ENCODE data around the gene XAF1.
"Not testable (repeated sequence)": the region's sequence is repeated elsewhere in the genome, so short reads cannot be mapped to it uniquely, and the experiment has no call there.

XAF1 gene

DNA sequence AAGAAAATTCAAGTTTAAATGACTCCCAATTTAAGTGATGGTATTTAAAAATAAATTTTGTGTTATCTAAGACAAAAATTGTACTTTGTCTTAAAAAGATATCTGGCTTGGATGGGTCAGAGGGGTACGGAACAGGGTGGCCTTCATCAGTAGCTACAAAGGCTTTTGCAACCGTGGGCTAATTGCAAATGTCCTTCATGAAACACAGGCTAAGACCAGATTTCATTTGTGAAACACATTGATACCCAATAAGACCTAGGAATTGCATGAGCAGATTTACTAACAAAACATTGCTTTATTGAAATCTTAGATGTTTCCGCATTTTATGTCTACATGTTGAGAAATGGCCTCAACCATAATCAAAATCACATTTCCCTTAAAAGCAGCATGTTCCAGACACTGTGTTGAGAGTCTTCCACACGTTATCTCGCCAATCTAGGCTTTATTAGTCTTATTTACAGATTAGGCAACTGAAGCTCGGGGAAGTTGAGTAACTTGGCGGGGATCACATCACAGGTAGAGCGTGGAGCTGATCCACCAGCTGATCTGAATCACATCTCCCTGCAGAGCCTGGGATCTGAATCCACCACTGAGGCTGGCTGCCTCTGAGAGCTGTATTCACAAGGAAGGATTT lies 42.0 kb downstream of the XAF1 start:
- in situ Hi-C loops (cut with MboI; ENCODE audit: low sequenced_read_pairs) = no loop called here

DNA sequence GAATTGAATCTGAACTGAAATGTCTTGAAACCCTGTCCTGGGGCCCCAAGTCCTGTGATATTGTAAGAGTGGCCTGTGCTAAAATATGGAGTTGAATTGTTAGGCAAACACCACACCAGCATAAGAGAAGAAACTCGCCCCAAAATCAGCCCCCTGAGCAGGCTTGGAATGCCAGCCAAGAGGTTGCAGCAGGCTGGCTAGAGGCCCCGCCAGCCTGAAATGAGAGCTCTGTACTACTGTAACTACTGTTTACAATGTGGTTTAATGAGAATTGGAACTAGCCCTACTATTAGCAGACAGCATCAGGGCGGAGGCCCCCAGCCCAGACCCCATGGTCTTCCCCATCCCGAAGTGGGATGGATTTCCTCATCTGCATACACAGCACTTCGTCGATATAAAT lies 43.9 kb downstream of the XAF1 start:
- in situ Hi-C loops (cut with MboI; ENCODE audit: low sequenced_read_pairs) = no loop called here

DNA sequence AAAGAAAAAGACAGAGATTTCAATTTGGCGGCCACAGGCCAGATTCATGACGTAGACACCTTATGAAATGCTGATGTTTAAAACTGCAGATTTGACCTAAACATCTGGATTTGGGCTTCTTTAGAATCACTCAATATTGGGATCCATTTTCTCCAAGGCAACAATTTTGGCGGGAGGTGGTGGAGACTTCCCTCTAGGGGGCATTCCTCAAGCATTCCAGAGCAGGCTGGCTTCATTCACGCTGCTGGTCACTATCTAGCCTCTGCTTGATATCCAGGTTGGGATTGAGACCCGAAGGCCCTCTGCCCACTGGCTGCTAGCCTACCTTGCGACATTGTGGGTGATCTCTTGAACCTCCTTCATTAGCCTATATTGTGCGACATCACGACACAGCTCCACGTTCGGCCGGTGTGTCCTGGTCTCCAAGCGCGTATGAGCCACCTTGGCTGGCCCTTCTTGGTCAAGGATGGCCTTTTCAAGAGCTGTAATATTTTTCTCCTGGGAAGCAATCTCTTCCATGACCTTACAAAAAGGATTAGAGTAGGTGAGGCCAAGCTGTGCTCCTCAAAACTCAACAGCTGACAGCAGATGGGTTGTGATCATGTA lies 44.7 kb downstream of the XAF1 start:
- in situ Hi-C loops (cut with MboI; ENCODE audit: low sequenced_read_pairs) = no loop called here

DNA sequence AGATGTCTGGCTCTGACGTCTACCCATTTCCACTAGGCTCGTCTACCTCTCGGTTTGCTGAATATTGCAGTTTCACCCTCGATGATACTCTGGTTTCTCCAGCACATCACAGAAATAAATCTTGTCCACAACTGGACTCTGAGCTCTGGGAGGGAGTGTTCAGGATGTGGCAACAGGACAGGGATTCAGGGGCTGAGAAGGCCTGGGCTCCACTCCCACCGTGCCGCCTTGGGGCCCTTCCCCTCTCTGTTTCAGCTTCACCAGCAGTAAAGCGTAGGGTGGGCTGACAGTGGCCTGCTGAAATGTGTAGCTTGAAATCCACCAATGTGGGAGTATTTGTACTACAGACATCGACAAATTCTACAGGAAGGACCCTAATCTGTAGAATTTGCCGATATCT lies 55.7 kb downstream of the XAF1 start:
- in situ Hi-C loops (cut with MboI; ENCODE audit: low sequenced_read_pairs) = no loop called here

DNA sequence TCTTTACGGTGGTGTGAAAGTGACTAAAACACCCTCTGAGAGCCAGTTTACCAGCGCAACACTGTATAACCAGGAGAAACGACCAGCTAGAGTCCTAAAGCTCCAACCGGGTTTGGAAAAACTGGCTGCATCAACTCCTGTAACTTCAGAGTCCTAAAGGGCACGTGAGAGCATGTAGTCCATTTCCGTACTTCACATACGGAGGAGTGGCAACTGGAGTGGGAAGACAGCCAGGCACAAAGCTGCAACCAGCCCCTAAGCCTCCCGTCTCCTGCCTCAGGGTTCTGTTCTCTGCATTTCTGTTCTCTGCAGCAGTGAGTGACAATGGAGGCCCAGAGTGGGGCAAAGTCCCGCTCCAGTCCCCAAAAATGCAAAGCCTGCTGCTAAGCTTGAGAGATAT lies 56.4 kb downstream of the XAF1 start:
- in situ Hi-C loops (cut with MboI; ENCODE audit: low sequenced_read_pairs) = no loop called here

DNA sequence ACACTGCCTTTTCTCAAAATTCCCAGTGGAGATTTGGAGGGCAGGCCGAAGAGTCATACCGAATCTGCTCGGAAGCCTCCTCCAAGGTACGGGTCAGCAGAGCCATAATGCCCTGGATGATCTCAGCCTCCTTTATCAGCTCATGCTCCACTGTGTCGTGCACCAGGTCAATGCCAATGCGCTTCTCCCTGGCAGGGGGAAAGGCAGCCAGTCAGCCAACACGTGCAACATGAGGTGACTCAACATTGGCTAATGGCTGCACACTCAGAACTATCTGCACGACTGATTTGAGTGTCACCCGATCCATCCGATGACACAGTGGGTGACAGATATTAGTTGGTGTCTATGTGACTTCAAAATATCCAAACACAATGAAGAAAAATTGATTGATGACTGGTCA lies 59.9 kb downstream of the XAF1 start:
- in situ Hi-C loops (cut with MboI; ENCODE audit: low sequenced_read_pairs) = no loop called here

DNA sequence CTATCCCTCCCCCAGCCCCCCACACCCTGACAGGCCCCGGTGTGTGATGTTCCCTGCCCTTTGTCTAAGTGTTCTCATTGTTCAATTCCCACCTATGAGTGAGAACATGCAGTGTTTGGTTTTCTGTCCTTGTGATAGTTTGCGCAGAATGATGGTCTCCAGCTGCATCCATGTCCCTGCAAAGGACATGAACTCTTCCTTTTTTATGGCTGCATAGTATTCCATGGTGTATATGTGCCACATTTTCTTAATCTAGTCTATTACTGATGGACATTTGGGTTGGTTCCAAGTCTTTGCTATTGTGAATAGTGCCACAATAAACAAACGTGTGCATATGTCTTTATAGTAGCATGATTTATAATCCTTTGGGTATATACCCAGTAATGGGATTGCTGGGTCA lies 60.5 kb downstream of the XAF1 start:
- in situ Hi-C loops (cut with MboI; ENCODE audit: low sequenced_read_pairs) = not testable (repeated sequence)

DNA sequence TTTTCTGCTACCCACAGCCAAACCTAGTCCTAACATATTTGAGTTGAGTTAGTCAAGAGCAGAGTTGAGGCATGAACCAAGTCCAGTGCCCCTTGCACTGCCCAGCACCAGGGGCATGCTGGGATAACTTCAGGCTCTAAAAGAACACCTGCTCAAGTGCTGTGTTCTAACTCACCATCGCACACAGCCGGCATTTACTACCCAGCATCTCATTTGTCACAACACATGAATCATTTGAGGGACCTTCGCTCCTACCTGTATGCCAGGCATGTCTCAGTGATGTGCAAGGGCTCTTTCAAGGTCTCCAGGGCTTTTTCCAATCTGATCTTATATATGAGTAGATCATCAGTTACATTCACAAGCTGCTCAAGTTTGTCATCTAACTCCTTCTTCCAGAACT lies 63.1 kb downstream of the XAF1 start:
- in situ Hi-C loops (cut with MboI; ENCODE audit: low sequenced_read_pairs) = no loop called here

DNA sequence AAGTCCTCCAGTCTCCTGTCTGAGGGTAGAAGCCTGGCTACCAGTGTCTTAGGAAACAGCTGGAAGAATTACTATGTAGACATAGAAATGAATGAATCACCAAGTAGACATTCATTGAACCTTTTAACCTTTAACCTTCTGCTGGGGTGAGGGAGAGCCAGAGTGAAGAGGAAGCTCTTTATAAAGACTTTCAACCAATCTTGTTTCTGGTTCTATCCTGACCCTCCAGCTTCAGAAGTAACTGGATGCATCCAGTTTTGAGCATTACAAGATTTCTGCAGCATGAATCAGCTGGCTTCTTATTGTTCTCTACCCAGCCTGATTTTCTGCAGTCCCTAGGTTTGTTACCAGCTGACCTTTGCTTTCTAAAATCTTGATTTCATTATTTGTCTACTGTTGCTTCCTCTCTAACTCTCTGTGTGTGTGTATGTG lies 67.2 kb downstream of the XAF1 start:
- in situ Hi-C loops (cut with MboI; ENCODE audit: low sequenced_read_pairs) = no loop called here
